HepG2 (cell line): ENCODE measurements around the gene TALDO1.

Source experiments
- ELF3 ChIP-seq: IDR thresholded peaks from 2 replicates; pipeline ENCODE4 v1.6.1; 2016; ENCODE audit warnings: missing genetic modification reagents, missing compliant biosample characterization
- PAWR ChIP-seq: sonication (generic); formaldehyde crosslinking; IDR thresholded peaks from 2 replicates; pipeline ENCODE4 v1.4.0; 2020; ENCODE audit warnings: missing genetic modification reagents, mild to moderate bottlenecking, borderline replicate concordance
- TAF1 ChIP-seq: sonication (generic); formaldehyde crosslinking; IDR thresholded peaks from 2 replicates; pipeline ENCODE4 v1.4.0; 2020; ENCODE audit warnings: missing genetic modification reagents
- TBP ChIP-seq: sonication (generic); formaldehyde crosslinking; IDR thresholded peaks from 2 replicates; pipeline ENCODE4 v1.5.0; 2020; ENCODE audit warnings: missing genetic modification reagents
- TP53 ChIP-seq: sonication (generic); formaldehyde crosslinking; conservative IDR thresholded peaks from 2 replicates; pipeline ENCODE4 v1.4.0; 2020; ENCODE audit warnings: missing genetic modification reagents
- ZGPAT ChIP-seq: IDR thresholded peaks from 2 replicates; pipeline ENCODE4 v1.6.1; 2016; ENCODE audit warnings: mild to moderate bottlenecking
- TF ChIP-seq, protein P1 (sequence below): IDR thresholded peaks from 2 replicates; pipeline ENCODE4 v1.6.1; 2016; ENCODE audit warnings: mild to moderate bottlenecking, missing biosample characterization, missing genetic modification reagents

DNA sequence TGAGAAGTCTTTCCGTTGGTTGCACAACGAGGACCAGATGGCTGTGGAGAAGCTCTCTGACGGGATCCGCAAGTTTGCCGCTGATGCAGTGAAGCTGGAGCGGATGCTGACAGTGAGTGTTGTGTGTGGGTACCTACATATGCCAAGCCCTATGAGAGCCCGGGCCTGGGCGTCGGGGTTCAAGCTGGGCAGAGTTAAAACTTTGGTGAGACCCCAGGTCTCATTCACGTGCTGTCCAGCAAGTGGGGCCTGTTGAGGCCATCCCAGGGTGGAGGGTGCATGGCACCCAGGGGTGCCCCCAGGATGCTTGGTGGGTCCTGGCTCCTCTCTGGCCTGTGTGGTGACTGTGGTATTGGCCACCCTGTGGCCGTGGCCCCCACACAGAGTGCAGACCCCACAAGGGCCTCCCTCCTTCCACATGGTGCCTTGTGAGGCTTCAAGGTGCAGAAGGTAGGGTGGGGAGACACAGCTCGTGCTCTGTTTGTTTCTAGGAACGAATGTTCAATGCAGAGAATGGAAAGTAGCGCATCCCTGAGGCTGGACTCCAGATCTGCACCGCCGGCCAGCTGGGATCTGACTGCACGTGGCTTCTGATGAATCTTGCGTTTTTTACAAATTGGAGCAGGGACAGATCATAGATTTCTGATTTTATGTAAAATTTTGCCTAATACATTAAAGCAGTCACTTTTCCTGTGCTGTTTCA, 17.2 kb downstream of the TALDO1 start:
- TF ChIP-seq TBP (CRISPR knock-in tag), result no peak
- TF ChIP-seq, protein P1, sequence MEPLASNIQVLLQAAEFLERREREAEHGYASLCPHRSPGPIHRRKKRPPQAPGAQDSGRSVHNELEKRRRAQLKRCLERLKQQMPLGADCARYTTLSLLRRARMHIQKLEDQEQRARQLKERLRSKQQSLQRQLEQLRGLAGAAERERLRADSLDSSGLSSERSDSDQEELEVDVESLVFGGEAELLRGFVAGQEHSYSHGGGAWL (CRISPR knock-in tag), result no peak
- TF ChIP-seq PAWR (CRISPR knock-in tag), result no peak
- TF ChIP-seq ELF3 (CRISPR knock-in tag), result no peak
- TF ChIP-seq TP53 (CRISPR knock-in tag), result no peak
- no peak for TF ChIP-seq TAF1 (CRISPR knock-in tag)
- TF ChIP-seq ZGPAT (CRISPR knock-in tag), result no peak
